KOPT-K1 (cell line): ENCODE measurements around the gene TMTC3.

Experiments
- H3K27ac ChIP-seq: fragments of 200-600 bp; sonication (generic); 2 replicates; pipeline ENCODE4 v1.5.1; 2016; ENCODE audit warnings: antibody characterized with exemption, mild to moderate bottlenecking, low read depth, low read length; ENCODE audit not compliant: poor library complexity, severe bottlenecking
- H3K36me3 ChIP-seq: fragments of 200-600 bp; sonication (generic); 2 replicates; pipeline ENCODE4 v1.5.1; 2017; ENCODE audit warnings: antibody characterized with exemption, mild to moderate bottlenecking, low read length, moderate library complexity; ENCODE audit not compliant: insufficient read depth
- H3K9me3 ChIP-seq: fragments of 200-600 bp; sonication (generic); 2 replicates; pipeline ENCODE4 v1.5.1; 2017; ENCODE audit warnings: antibody characterized with exemption, low read length, mild to moderate bottlenecking; ENCODE audit not compliant: insufficient read depth, poor library complexity, severe bottlenecking

TMTC3 gene

DNA sequence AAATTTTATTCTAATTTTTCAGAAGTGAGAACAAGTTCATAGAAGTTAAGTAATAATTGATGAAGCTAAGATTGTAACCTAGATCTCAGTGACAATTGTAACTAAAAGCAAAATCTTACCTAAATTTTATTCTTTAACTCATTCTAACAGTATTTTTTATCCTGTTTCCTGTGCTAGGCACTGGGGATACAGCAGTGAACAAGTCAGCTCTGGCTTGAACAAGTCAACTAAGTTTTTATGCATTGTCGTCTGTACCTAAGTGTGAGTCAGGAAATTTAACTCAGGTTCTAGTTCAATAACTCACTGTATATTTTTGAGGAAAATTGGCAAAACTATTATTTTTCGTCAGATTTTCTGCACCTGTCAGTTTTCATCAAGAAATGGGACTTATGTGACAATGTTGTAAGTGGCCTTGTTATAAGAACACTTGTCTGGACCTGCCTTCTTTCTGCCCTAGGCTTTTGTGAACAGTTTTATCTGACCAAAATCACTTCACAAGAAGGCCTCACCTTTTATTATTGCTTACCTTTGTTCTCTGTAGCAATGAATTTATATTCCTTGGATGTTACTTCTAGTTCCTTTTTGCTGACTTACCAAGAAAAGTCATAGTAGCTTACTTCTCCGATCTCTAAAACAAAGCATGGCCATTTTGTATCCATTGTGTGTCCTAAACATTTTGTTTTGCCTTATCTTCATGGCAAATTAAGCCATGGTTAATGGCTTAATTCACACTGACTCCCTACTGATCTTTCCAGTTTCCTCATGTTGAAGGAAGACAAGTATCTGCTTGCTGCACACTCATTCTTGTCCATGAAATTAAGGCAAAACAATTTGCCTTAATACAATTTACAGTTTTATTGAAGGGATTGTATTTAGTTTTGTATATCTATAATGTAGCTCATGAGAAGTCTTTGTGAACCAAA lies 2.7 kb downstream of the TMTC3 start:
- peaks cover 5% of the 10 kb centered on the region; the same call in 1 of the 2 replicates for H3K36me3 ChIP-seq
- no peaks in the 10 kb centered on the region for H3K9me3 ChIP-seq
- no peak overlapping the region for H3K27ac ChIP-seq

DNA sequence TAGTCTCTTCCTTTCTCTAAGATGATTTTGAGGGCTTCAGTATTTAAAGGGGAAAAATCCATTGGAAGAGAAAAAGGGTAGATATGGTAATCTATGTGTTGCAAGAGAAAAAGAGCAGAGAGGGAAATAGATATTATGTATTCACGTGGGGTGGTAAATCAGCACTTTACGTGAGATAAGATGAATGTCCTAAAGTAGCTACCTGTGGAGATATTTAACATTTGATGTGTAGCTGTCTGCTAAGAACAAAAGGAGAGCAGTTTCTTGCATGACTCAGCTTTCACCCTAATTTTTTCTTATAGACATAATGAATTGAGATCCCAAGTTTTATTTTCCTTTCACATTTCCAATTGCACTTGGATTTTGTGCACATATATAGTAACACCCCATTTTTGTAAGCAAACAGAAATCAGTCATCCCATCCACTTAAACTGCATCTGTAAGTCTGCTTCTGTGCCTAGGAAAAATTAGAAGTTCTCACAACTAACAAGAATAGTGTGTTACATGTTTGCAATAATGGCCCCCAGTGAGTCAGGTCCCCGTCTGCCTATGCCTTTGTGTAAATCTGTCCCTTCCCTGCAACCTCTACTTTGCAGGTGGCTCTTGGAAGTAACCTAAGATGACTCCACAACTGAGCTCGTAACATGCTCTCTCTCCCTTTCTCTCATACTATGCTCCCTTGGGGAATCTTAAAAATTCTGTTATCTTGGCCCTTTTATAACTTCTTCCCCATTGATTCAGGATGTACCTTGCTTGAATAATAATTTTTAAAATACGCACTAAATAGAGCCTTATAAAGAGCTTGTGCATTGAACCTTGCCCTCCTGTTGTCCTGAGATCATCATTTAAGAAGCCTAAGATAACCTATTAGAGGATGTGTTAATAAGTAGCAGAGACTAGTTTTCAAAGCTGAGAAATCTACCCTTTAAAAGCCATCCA lies 3.7 kb downstream of the TMTC3 start:
- Histone ChIP-seq H3K9me3 (no peaks in the 10 kb centered on the region), H3K36me3 (peaks cover 5% of the 10 kb centered on the region; the same call in 1 of the 2 replicates), H3K27ac (no peak overlapping the region)

DNA sequence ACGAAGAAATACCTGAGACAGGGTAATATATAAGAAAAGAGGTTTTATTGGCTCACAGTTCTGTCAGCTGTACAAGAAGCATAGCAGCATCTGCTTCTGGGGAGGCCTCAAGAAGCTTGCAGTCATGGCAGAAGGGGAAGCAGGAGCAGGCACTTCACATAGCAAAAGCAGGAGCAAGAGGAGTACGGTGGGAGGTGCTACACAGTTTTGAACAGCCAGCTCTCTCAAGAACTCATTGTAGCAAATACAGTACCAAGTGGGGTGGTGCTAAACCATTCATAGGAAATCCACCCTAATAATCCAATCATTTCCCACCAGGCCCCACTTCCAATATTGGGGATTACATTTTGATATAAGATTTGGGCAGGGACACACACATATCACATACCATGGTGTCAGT lies 8.0 kb downstream of the TMTC3 start:
- Histone ChIP-seq H3K9me3 (no peaks in the 10 kb centered on the region), H3K27ac (no peak overlapping the region), H3K36me3 (peaks cover 5% of the 10 kb centered on the region; the same call in 1 of the 2 replicates)

DNA sequence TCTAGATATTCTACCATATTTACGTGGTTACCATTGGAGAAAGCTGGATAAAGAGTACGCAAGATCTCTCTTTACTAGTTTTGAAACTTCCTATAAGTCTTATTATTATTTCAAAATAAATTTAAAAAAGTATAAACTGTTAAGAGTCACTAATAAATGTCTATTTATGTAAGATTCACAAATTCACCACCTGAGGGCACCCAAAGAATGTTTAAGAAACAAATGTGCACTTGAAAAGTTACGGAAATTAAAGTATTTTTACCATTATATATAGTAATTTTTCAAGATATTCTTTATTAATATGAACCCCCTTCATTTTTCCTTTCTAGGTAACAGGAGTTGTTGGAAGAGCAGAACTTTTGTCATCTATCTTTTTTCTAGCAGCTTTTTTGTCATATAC lies 11.9 kb downstream of the TMTC3 start:
- Histone ChIP-seq H3K27ac (no peak overlapping the region), H3K9me3 (no peaks in the 10 kb centered on the region), H3K36me3 (peaks cover 5% of the 10 kb centered on the region; the same call in 1 of the 2 replicates)

DNA sequence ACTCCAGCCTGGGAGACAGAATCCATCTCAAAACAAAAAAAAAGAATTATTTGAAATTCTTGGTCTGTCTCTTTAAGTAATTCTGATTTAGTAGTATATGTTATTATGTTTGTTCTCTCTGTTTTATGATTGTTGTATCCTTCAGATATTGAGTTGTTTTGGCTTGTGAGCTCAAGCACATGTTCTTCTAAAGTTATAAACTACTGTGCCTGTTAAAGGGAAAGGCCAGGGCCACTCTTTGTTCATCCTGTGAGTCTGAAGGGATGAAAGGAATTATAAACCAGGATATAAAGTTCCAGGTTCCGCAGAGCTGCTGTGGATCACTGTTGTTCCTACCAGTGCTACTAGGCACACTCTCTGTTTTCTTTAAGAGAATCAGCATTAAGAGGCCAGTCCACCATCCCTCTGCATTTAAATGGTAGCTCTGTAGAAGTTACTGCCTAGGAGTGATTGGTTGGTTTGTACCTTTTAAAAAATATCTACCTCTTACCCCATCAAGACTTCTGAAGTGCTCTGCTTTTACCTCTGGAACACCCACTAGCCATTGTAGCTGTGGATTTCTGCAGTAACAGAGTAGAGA lies 14.1 kb downstream of the TMTC3 start:
- Histone ChIP-seq H3K27ac (no peak overlapping the region), H3K36me3 (no peaks in the 10 kb centered on the region), H3K9me3 (no peaks in the 10 kb centered on the region)

DNA sequence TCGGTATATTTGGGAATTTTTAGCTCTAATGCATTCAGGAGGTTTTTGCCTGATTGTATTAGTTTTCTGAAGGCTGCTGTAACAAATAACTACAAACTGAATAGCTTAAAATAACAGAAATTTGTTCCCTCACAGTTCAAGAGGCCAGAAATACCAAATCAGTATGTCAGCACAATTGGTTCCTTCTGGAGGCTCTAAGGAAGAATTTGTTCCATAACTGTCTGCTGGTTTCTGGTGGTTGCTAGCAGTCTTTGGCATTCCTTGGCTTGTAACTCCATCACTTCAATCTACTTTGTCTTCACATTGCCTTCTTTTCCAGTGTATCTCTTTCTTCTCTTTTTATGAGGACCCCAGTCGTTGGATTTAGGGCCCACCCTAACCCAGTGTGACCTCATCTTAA lies 21.3 kb downstream of the TMTC3 start:
- H3K36me3 ChIP-seq = peaks cover 53% of the 10 kb centered on the region
- no peak overlapping the region for H3K27ac ChIP-seq
- no peaks in the 10 kb centered on the region for H3K9me3 ChIP-seq

DNA sequence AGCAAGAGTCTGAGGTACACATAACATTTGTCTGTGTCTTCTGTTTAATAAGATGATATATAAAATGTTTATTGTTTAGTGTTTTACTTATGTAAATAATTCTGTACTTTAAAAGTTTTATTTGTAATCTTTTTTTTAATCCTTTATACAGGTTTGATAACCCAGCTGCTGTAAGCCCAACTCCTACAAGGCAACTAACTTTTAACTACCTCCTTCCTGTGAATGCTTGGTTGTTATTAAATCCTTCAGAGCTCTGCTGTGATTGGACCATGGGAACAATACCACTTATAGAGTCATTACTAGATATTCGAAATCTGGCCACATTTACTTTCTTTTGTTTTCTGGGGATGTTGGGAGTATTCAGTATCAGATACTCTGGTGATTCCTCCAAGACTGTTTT lies 24.1 kb downstream of the TMTC3 start:
- H3K9me3 ChIP-seq = no peaks in the 10 kb centered on the region

DNA sequence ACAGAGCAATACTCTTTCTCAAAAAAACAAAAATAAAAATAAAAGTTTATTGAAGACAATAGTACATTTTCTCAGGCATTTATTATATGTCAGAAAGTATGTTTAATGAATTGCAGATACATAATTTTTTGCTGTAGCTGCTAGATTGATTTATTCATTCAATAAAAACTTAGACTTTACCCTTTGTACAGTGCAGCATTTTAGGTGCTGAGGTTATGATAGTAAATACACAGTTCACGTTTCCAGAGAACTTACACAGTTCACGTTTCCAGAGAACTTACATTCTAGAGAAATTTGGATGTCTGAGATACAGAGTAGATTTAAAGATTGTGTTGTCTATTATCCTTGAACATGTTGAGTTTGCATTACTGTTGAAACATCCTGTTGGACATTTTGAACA lies 25.3 kb downstream of the TMTC3 start:
- H3K36me3 ChIP-seq = peaks cover 74% of the 10 kb centered on the region
- H3K9me3 ChIP-seq = no peaks in the 10 kb centered on the region
- no peak overlapping the region for H3K27ac ChIP-seq

More for the DNA sequence above, 24.1 kb downstream of the TMTC3 start:
- Histone ChIP-seq H3K27ac (no peak overlapping the region), H3K36me3 (peaks cover 70% of the 10 kb centered on the region)

DNA sequence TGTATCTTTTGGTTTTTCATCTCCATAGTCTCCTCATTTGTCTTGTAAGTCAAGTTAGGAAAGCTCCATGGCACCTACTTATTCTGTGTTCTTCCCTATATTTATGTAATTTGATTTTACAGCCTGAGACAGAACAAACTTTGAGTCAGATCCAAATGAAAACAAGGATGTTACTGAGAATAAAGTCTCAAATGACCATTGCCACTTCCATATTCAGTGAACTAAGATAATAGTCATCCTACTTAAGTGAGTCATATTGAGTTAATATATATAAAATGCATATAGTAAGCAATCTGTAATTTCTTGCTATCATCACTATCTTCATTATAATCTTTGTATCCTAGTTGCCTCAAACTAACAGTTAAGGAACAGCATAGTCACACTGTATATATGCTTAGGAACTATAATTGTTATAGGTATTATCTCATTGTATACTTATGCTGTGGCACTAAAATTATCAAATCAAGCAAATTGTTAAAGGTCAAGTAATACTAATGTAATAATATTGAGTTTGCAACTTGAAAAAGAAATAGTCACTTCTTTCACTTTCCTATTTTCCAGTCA lies 30.8 kb downstream of the TMTC3 start:
- Histone ChIP-seq H3K36me3 (peaks cover 77% of the 10 kb centered on the region), H3K9me3 (no peaks in the 10 kb centered on the region), H3K27ac (no peak overlapping the region)

DNA sequence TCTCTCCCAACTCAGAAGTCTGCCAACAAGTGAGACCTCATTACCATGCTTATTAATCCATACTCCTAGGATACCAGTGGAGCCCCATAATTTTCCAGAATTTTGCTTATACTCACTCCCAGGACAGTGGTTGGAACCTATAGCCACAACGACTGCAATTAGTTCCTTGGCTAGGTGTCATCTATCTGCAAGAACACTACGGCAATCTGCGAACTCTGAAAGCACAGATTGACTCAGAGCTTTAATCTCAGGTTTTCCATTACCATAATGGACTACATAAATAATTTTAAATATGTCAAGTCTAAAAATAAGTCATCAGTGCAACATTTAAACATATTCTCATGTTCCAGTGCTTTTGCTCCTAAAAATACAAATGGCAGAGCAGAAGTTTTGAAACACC lies 33.4 kb downstream of the TMTC3 start:
- Histone ChIP-seq H3K27ac (no peak overlapping the region), H3K36me3 (peaks cover 84% of the 10 kb centered on the region), H3K9me3 (no peaks in the 10 kb centered on the region)

DNA sequence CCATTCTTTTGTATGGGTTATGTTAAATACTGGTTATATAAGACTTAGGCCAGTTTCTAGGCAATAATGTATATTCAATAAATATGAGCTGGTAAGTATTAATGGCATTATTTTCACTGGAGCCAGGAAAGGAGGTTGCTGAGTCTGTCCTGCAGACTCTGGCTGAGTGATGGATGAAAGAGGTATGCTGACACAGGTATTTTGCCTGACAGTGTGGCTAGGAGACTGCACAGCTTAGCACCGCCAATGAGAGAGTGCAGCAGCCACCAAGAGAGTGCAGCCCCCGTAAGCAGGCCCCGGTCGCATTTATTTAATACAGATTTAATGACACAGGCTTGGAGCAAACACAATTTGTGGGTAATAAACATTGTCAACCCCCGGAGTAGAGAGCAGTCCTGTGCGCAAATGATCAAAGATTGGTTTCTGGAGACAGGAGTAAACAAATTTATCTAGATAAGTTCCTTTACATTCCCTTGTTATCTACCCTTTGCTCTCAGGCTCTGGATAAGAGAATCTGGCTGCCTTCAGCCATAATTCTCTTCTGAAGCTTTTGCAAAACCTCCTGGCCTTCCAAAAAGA lies 37.4 kb downstream of the TMTC3 start:
- Histone ChIP-seq H3K9me3 (no peaks in the 10 kb centered on the region), H3K36me3 (peaks cover 85% of the 10 kb centered on the region)

DNA sequence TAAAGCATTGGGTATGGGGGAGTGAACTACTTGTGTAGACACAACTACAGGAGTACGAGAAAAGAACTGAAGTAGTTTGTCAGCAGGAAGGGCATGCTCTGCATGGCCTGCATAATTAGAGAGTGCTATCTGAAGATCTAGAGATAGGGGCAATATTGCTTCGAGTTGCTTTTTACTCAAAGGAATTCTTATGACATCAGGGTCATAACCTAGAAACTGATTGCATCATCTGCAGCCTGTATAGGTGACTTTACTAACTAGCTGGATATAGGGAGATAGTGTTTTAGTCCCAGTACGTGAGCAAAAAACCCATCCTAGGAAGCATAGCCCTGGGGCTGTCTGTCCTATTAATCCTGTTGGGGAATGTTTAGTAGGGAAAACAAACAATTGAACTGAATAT lies 39.8 kb downstream of the TMTC3 start:
- H3K36me3 ChIP-seq = peaks cover 74% of the 10 kb centered on the region
- H3K27ac ChIP-seq = no peak overlapping the region
- no peaks in the 10 kb centered on the region for H3K9me3 ChIP-seq

More for the DNA sequence above, 37.4 kb downstream of the TMTC3 start:
- no peak overlapping the region for H3K27ac ChIP-seq

DNA sequence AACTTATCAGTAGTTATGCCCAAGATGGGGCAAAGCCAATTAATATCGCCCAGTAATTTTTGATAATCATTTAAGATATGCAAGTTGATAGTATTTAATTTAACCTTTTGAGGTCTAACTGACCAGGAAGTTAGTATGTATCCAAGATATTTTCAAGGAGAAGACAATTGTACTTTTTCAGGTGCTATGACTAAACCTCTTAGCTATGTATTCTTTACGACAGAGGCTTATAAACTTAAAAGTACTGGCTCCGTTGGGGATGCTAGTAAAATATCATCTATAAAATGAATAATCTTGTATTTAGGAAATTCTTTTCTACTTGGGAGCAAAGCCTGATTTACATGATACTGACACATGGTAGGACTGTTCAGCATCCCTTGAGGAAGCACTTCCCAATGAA lies 40.3 kb downstream of the TMTC3 start:
- H3K27ac ChIP-seq = no peak overlapping the region
- peaks cover 69% of the 10 kb centered on the region for H3K36me3 ChIP-seq

DNA sequence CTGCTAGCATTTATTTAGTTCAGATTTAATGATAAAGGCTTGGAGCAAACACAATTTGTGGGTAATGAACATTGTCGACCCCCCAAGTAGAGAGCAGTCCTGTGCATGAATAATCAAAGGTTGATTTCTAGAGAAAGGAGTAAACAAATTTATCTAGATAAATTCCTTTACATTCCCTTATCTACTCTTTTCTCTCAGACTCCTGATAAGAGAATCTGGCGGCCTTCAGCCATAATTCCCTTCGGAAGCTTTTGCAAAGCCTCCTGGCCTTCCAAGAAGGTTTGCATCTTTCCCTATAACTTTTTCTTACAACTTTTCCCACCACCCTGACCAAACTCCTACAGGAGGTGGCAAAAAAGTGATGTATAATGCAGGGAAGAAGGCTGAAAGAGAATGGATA lies 42.1 kb downstream of the TMTC3 start:
- Histone ChIP-seq H3K27ac (no peak overlapping the region), H3K9me3 (no peaks in the 10 kb centered on the region), H3K36me3 (peaks cover 57% of the 10 kb centered on the region)

More for the DNA sequence above, 40.3 kb downstream of the TMTC3 start:
- no peaks in the 10 kb centered on the region for H3K9me3 ChIP-seq
